Glutamatergic neuron (in vitro differentiated cells): ENCODE results near the gene KRTAP5-3. TPM values are rescaled to one million over a fixed set of nuclear protein-coding genes. Genes with fewer than 3 reads are reported as not detected.

Experiments
- DNase-seq: peaks from one replicate; pipeline ENCODE4 v3.0.0; 2022
- H3K27ac Mint-ChIP-seq: one replicate; pipeline ENCODE4 v1.8.0; 2020; ENCODE audit warnings: mild to moderate bottlenecking, mixed read lengths, inconsistent platforms; ENCODE audit not compliant: unreplicated experiment
- H3K27me3 Mint-ChIP-seq: one replicate; pipeline ENCODE4 v1.8.0; 2020; ENCODE audit warnings: mild to moderate bottlenecking, moderate library complexity, mixed read lengths, inconsistent platforms; ENCODE audit not compliant: unreplicated experiment
- H3K36me3 Mint-ChIP-seq: one replicate; pipeline ENCODE4 v1.8.0; 2020; ENCODE audit warnings: mild to moderate bottlenecking, mixed read lengths, inconsistent platforms; ENCODE audit not compliant: unreplicated experiment
- H3K4me1 Mint-ChIP-seq: one replicate; pipeline ENCODE4 v1.8.0; 2020; ENCODE audit warnings: mild to moderate bottlenecking, low read depth, mixed read lengths, inconsistent platforms; ENCODE audit not compliant: unreplicated experiment
- H3K4me3 Mint-ChIP-seq: one replicate; pipeline ENCODE4 v1.8.0; 2020; ENCODE audit warnings: mild to moderate bottlenecking, mixed read lengths, inconsistent platforms; ENCODE audit not compliant: unreplicated experiment
- H3K9me3 Mint-ChIP-seq: one replicate; pipeline ENCODE4 v1.8.0; 2020; ENCODE audit warnings: mild to moderate bottlenecking, moderate library complexity, mixed read lengths, inconsistent platforms; ENCODE audit not compliant: unreplicated experiment
- total RNA-seq: library from RNA; stranded (reverse); fragmentation: NEBNext Ultra II Directional; extraction: Animal tissue kit (Norgen Biotek cat#: 25700); gene quantifications from one replicate; pipeline ENCODE4 v1.2.1, GENCODE V29; 2021; ENCODE audit not compliant: unreplicated experiment
- TF ChIP-seq, protein P1 (sequence below): fragments of 200-600 bp; sonication (generic); IDR thresholded peaks from one replicate; pipeline ENCODE4 v1.5.0; 2021; ENCODE audit not compliant: partially characterized antibody, unreplicated experiment

KRTAP5-3 gene
- total RNA-seq, 1 donor from 2014 or later: not detected

DNA sequence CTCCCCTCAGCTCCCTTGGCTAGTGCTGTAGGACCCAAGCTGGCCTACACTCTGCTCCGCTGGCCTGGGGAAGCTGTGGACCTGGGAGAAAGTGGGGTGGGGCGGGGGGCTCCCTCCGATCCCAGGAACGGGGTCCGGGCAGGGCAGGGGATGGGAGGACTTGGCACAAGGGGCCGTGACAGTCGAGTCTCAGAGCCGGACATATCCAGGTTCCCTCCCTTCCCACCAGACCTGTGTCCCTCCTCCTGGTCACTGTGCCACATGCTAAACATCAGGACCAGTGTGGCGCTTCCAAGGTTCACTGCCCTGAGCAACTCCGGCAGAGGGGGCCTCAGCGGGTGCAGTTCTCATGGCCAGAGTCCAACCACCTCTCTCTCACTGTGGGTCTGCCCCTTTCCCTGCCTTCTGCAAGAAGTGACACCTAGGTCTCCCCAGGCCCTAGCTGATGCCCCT, 38.2 kb downstream of the KRTAP5-3 start:
- Mint-ChIP-seq H3K36me3 (no peaks in the 10 kb centered on the region), H3K9me3 (peaks cover 21% of the 10 kb centered on the region), H3K27me3 (peaks cover 32% of the 10 kb centered on the region), H3K27ac (peak overlapping the region; percentile 55), H3K4me3 (peak overlapping the region; percentile 84), H3K4me1 (peaks cover 20% of the 10 kb centered on the region)
- TF ChIP-seq, protein P1, sequence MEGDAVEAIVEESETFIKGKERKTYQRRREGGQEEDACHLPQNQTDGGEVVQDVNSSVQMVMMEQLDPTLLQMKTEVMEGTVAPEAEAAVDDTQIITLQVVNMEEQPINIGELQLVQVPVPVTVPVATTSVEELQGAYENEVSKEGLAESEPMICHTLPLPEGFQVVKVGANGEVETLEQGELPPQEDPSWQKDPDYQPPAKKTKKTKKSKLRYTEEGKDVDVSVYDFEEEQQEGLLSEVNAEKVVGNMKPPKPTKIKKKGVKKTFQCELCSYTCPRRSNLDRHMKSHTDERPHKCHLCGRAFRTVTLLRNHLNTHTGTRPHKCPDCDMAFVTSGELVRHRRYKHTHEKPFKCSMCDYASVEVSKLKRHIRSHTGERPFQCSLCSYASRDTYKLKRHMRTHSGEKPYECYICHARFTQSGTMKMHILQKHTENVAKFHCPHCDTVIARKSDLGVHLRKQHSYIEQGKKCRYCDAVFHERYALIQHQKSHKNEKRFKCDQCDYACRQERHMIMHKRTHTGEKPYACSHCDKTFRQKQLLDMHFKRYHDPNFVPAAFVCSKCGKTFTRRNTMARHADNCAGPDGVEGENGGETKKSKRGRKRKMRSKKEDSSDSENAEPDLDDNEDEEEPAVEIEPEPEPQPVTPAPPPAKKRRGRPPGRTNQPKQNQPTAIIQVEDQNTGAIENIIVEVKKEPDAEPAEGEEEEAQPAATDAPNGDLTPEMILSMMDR: no peak
- peak; percentile 22 for DNase-seq

DNA sequence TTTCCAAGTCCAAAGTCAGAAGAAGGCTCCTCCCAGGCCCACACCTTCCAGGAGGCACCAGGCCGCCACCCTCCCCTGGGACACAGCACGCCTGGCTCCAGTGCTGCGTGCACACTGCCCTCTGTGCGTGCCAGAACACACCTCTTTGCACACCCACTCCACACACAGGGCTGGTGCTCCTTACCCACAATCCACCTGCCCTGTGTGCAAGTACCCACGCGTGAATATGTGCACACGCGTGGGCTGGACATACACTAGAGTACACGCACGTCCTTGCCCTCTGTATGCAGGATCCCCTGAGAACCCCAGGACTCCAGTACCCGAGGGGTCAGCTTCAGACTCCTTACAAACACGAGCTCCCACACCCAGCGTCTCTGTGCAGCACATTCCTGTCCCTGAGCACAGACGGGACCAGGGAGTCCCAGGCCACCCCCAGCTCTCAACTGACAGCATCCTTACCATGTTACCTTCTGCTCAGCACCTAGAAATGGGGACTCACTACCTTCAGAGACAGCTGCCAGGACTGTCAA, 38.9 kb downstream of the KRTAP5-3 start:
- peak overlapping the region; percentile 33 for H3K27ac Mint-ChIP-seq
- peaks cover 20% of the 10 kb centered on the region for H3K9me3 Mint-ChIP-seq
- H3K27me3 Mint-ChIP-seq: peaks cover 30% of the 10 kb centered on the region

DNA sequence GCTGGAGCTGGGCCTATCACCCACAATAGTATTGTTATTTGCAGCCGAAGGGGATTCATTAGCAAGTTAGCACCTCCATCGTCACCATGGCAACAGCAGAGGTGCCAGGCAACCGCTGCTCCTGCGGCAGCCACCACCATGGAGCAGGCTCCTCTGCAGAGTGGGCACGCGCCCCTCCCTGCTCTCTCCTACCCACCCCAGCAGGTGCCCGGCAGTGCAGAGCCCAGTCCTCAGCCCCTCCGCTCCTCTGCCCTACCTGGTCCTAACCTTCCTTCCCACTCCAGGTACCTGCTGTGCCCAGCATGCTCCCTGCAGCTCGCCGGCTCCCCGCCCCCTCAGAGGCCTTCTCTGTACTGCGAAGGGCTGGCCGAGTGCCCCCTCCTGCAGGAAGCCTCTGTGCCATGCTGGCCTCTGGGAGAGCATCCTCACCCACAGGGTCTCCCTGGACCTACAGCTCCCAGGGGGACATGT, 39.8 kb downstream of the KRTAP5-3 start:
- Mint-ChIP-seq H3K9me3 (peaks cover 20% of the 10 kb centered on the region), H3K4me1 (peaks cover 21% of the 10 kb centered on the region), H3K36me3 (no peaks in the 10 kb centered on the region), H3K4me3 (peak overlapping the region; percentile 84), H3K27ac (no peak overlapping the region), H3K27me3 (peaks cover 28% of the 10 kb centered on the region)
- TF ChIP-seq, protein P1: no peak
- peak; percentile 39 for DNase-seq

More for the DNA sequence above, 38.9 kb downstream of the KRTAP5-3 start:
- Mint-ChIP-seq H3K4me3 (peak overlapping the region; percentile 84), H3K4me1 (peaks cover 21% of the 10 kb centered on the region), H3K36me3 (no peaks in the 10 kb centered on the region)
- TF ChIP-seq, protein P1: no peak
- DNase-seq: peak; percentile 45

DNA sequence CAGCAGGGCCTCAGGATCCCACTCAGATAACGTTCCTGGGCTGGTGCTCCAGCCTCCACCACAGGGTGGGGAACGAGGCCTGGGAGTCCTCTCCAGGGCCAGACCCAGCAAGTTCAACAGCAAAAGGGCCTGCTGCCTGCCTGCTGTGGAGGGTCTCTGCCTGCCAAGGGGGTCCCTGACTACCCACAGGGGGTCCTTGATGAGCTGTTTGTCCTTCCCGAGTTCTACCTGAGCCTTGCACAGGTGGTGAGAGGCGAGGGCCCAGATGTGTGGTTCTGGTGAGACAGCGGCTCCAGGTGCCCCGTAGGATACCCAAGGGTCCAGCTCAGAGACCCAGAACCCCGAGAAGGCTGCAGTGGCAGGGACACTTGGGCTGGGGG, 40.6 kb downstream of the KRTAP5-3 start:
- H3K9me3 Mint-ChIP-seq: peaks cover 20% of the 10 kb centered on the region
- H3K36me3 Mint-ChIP-seq: no peaks in the 10 kb centered on the region
- TF ChIP-seq, protein P1: no peak
- H3K27ac Mint-ChIP-seq: no peak overlapping the region
- H3K27me3 Mint-ChIP-seq: peaks cover 26% of the 10 kb centered on the region
- DNase-seq: peak; percentile 23
- peaks cover 21% of the 10 kb centered on the region for H3K4me1 Mint-ChIP-seq
- no peak overlapping the region for H3K4me3 Mint-ChIP-seq

DNA sequence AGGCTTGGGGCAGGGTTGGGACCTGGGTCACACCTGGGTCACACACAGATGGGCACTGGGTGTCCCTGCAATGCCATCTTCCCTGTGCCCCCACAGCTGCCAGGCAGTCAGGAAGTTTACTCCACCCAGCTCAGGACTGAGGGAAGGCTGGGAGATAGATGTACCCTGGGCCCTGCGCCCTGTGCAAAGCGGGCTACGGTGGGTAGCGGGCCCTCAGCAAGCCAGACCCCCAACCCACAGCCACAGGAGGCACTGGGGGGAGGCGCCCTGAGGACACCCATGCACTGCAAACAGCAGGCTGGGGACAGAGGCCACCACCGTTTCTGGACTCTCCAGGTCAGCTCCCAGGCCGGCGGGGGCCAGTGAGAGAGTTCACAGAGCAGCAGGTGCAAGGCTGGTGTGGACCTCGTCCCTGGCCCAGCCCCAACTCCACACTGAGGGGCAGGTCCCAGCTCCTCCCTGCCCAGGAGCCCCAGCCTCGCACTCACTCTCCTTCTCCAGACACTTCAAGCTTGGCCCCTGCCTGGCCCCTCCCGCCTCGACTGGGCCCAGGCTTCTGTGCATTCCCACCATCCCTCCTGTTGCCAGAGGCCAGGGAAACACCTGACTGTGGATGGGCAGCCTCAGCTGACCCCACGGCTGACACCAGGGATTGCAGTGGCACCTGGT, 41.1 kb downstream of the KRTAP5-3 start:
- TF ChIP-seq, protein P1: no peak
- Mint-ChIP-seq H3K27me3 (peaks cover 28% of the 10 kb centered on the region), H3K9me3 (peaks cover 25% of the 10 kb centered on the region), H3K27ac (no peak overlapping the region), H3K4me3 (peak overlapping the region; percentile 57), H3K36me3 (no peaks in the 10 kb centered on the region), H3K4me1 (peaks cover 24% of the 10 kb centered on the region)
- peak; percentile 26 for DNase-seq
